SK-N-SH treated with all-trans-retinoic acid at 6 μM for 48 hours (cell line): ENCODE results near the gene EPB41L4A.

ENCODE experiments used
- ATAC-seq: fragments of 200-7000 bp; cut with Tn5 transposase; 3 replicates; pipeline ENCODE4 v1.9.1; 2020; ENCODE audit warnings: mild to moderate bottlenecking, moderate library complexity
- ARNTL ChIP-seq: fragments of 450-650 bp; formaldehyde crosslinking; IDR thresholded peaks from 2 replicates; pipeline ENCODE4 v1.5.0; 2020; ENCODE audit warnings: low read depth, mild to moderate bottlenecking, moderate library complexity, borderline replicate concordance
- BACH2 ChIP-seq: fragments of 250-450 bp; sonication (Bioruptor Pico); IDR thresholded peaks from 2 replicates; pipeline ENCODE4 v1.9.0; 2021; ENCODE audit warnings: mild to moderate bottlenecking, borderline replicate concordance
- CSDC2 ChIP-seq: fragments of 250-450 bp; sonication (Bioruptor Pico); IDR thresholded peaks from 2 replicates; pipeline ENCODE4 v1.5.0; 2020; ENCODE audit warnings: mild to moderate bottlenecking, moderate library complexity
- ESRRG ChIP-seq: fragments of 250-450 bp; sonication (Bioruptor Pico); IDR thresholded peaks from 2 replicates; pipeline ENCODE4 v1.6.1; 2021; ENCODE audit warnings: mild to moderate bottlenecking
- GLIS3 ChIP-seq: fragments of 250-450 bp; sonication (Bioruptor Pico); IDR thresholded peaks from 2 replicates; pipeline ENCODE4 v1.5.0; 2020; ENCODE audit warnings: mild to moderate bottlenecking, moderate library complexity
- ISL1 ChIP-seq: fragments of 250-450 bp; sonication (Bioruptor Pico); IDR thresholded peaks from 2 replicates; pipeline ENCODE4 v2.1.2; 2022; ENCODE audit warnings: mild to moderate bottlenecking, moderate library complexity
- OSR1 ChIP-seq: fragments of 250-450 bp; sonication (Bioruptor Pico); IDR thresholded peaks from 2 replicates; pipeline ENCODE4 v1.8.0; 2022; ENCODE audit warnings: moderate library complexity, mild to moderate bottlenecking, inconsistent platforms
- PPARA ChIP-seq: fragments of 250-450 bp; sonication (Bioruptor Pico); IDR thresholded peaks from 2 replicates; pipeline ENCODE4 v1.5.0; 2020; ENCODE audit warnings: mild to moderate bottlenecking, borderline replicate concordance
- RARB ChIP-seq: fragments of 250-450 bp; sonication (Bioruptor Pico); IDR thresholded peaks from 2 replicates; pipeline ENCODE4 v1.8.0; 2021; ENCODE audit warnings: mild to moderate bottlenecking, moderate library complexity
- SNAI2 ChIP-seq: fragments of 250-450 bp; sonication (Bioruptor Pico); IDR thresholded peaks from 2 replicates; pipeline ENCODE4 v1.5.0; 2020; ENCODE audit warnings: mild to moderate bottlenecking, moderate library complexity
- TCF4 ChIP-seq: fragments of 250-450 bp; sonication (Bioruptor Pico); IDR thresholded peaks from 2 replicates; pipeline ENCODE4 v1.8.0; 2021; ENCODE audit warnings: mild to moderate bottlenecking, moderate library complexity, borderline replicate concordance
- TOX ChIP-seq: fragments of 250-450 bp; sonication (Bioruptor Pico); IDR thresholded peaks from 2 replicates; pipeline ENCODE4 v1.8.0; 2021; ENCODE audit warnings: mild to moderate bottlenecking, moderate library complexity, borderline replicate concordance
- ZC3H10 ChIP-seq: fragments of 250-450 bp; sonication (Bioruptor Pico); IDR thresholded peaks from 2 replicates; pipeline ENCODE4 v1.5.1; 2021; ENCODE audit warnings: mild to moderate bottlenecking, moderate library complexity
- ZFP3 ChIP-seq: fragments of 250-450 bp; sonication (Bioruptor Pico); IDR thresholded peaks from 2 replicates; pipeline ENCODE4 v1.5.0; 2020; ENCODE audit warnings: mild to moderate bottlenecking, moderate library complexity
- ZFP30 ChIP-seq: fragments of 450-650 bp; formaldehyde crosslinking; IDR thresholded peaks from 2 replicates; pipeline ENCODE4 v1.5.0; 2022; ENCODE audit warnings: mild to moderate bottlenecking, moderate library complexity
- ZNF565 ChIP-seq: fragments of 450-650 bp; formaldehyde crosslinking; conservative IDR thresholded peaks from 2 replicates; pipeline ENCODE4 v1.5.0; 2020; ENCODE audit warnings: low read depth, mild to moderate bottlenecking, moderate library complexity
- ZNF70 ChIP-seq: fragments of 450-650 bp; formaldehyde crosslinking; IDR thresholded peaks from 2 replicates; pipeline ENCODE4 v1.5.0; 2020; ENCODE audit warnings: mild to moderate bottlenecking, moderate library complexity
- ZNF8 ChIP-seq: fragments of 450-650 bp; formaldehyde crosslinking; IDR thresholded peaks from 2 replicates; pipeline ENCODE4 v1.5.0; 2020; ENCODE audit warnings: mild to moderate bottlenecking, moderate library complexity
- TF ChIP-seq, protein P1 (sequence below): fragments of 250-450 bp; sonication (Bioruptor Pico); IDR thresholded peaks from 2 replicates; pipeline ENCODE4 v1.8.0; 2021; ENCODE audit warnings: low read depth, mild to moderate bottlenecking, moderate library complexity, borderline replicate concordance
- TF ChIP-seq, protein P2 (sequence below): fragments of 250-450 bp; sonication (Bioruptor Pico); IDR thresholded peaks from 2 replicates; pipeline ENCODE4 v1.8.0; 2020; ENCODE audit warnings: mild to moderate bottlenecking, moderate library complexity, borderline replicate concordance
- TF ChIP-seq, protein P3 (sequence below): fragments of 250-450 bp; sonication (Bioruptor Pico); IDR thresholded peaks from 2 replicates; pipeline ENCODE4 v1.5.1; 2021; ENCODE audit warnings: mild to moderate bottlenecking, moderate library complexity
- TF ChIP-seq, protein P4 (sequence below): fragments of 250-450 bp; sonication (Bioruptor Pico); IDR thresholded peaks from 2 replicates; pipeline ENCODE4 v1.5.1; 2020; ENCODE audit warnings: low read depth, mild to moderate bottlenecking, moderate library complexity
- TF ChIP-seq, protein P5 (sequence below): fragments of 250-450 bp; sonication (Bioruptor Pico); IDR thresholded peaks from 2 replicates; pipeline ENCODE4 v1.5.0; 2020; ENCODE audit warnings: mild to moderate bottlenecking, moderate library complexity

Gene EPB41L4A

DNA sequence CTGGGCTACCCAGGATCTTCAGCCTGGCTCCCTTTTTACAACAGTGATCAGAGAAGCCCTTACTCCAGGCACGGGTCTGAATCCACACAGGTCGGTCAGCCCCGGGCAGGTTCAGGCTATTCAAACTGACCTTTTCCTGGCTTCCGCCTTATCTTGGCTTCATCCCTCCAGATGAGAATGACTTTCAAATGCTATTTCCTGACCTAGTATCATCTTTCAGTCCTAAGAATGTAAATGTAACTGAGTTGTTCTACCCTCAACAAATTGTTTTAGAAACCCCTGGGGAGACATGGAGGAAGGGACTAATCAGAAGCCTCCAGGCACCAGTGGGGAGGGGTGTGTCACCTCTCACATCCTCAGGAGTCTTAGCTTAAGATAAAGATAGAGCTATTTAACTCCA, 213.2 kb downstream of the EPB41L4A start:
- TF ChIP-seq, protein P1, sequence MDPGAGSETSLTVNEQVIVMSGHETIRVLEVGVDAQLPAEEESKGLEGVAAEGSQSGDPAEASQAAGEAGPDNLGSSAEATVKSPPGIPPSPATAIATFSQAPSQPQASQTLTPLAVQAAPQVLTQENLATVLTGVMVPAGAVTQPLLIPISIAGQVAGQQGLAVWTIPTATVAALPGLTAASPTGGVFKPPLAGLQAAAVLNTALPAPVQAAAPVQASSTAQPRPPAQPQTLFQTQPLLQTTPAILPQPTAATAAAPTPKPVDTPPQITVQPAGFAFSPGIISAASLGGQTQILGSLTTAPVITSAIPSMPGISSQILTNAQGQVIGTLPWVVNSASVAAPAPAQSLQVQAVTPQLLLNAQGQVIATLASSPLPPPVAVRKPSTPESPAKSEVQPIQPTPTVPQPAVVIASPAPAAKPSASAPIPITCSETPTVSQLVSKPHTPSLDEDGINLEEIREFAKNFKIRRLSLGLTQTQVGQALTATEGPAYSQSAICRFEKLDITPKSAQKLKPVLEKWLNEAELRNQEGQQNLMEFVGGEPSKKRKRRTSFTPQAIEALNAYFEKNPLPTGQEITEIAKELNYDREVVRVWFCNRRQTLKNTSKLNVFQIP (CRISPR knock-in tag): no peak
- TF ChIP-seq ZFP3 (CRISPR knock-in tag) (no peak), ARNTL (no peak), RARB (CRISPR knock-in tag) (no peak), ZNF70 (no peak), ZFP30 (CRISPR knock-in tag) (no peak), ZC3H10 (CRISPR knock-in tag) (no peak), GLIS3 (CRISPR knock-in tag) (no peak), PPARA (no peak), ZNF8 (CRISPR knock-in tag) (no peak), ESRRG (CRISPR knock-in tag) (no peak), OSR1 (CRISPR knock-in tag) (no peak), ZNF565 (CRISPR knock-in tag) (no peak), TCF4 (CRISPR knock-in tag) (no peak), ISL1 (CRISPR knock-in tag) (no peak), BACH2 (CRISPR knock-in tag) (no peak), SNAI2 (CRISPR knock-in tag) (no peak), CSDC2 (no peak)
- TF ChIP-seq, protein P2, sequence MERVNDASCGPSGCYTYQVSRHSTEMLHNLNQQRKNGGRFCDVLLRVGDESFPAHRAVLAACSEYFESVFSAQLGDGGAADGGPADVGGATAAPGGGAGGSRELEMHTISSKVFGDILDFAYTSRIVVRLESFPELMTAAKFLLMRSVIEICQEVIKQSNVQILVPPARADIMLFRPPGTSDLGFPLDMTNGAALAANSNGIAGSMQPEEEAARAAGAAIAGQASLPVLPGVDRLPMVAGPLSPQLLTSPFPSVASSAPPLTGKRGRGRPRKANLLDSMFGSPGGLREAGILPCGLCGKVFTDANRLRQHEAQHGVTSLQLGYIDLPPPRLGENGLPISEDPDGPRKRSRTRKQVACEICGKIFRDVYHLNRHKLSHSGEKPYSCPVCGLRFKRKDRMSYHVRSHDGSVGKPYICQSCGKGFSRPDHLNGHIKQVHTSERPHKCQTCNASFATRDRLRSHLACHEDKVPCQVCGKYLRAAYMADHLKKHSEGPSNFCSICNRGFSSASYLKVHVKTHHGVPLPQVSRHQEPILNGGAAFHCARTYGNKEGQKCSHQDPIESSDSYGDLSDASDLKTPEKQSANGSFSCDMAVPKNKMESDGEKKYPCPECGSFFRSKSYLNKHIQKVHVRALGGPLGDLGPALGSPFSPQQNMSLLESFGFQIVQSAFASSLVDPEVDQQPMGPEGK: no peak
- TF ChIP-seq, protein P3, sequence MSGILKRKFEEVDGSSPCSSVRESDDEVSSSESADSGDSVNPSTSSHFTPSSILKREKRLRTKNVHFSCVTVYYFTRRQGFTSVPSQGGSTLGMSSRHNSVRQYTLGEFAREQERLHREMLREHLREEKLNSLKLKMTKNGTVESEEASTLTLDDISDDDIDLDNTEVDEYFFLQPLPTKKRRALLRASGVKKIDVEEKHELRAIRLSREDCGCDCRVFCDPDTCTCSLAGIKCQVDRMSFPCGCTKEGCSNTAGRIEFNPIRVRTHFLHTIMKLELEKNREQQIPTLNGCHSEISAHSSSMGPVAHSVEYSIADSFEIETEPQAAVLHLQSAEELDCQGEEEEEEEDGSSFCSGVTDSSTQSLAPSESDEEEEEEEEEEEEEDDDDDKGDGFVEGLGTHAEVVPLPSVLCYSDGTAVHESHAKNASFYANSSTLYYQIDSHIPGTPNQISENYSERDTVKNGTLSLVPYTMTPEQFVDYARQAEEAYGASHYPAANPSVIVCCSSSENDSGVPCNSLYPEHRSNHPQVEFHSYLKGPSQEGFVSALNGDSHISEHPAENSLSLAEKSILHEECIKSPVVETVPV (CRISPR knock-in tag): no peak
- ATAC-seq: no peak

DNA sequence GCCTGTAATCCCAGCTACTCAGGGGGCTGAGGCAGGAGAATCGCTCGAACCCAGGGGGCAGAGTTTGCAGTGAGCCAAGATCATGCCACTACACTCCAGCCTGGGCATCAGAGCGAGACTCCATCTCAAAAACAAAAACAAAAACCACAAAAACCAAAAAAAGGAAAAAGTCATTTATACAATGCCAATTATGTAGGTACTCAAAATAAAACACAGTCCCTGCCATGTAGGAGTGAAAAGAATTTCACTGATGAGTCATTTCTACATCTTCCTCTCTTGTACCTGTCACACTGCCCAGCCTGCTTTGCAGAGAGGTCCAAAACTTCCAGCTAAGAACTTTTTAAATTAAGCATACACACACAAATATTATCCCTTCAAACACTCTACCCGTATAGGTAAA, 215.8 kb downstream of the EPB41L4A start:
- no peak for ATAC-seq
- no peak for TF ChIP-seq ZFP3 (CRISPR knock-in tag)
- no peak for TF ChIP-seq ESRRG (CRISPR knock-in tag)
- no peak for TF ChIP-seq OSR1 (CRISPR knock-in tag)
- no peak for TF ChIP-seq ZFP30 (CRISPR knock-in tag)
- TF ChIP-seq ZNF8 (CRISPR knock-in tag): no peak
- no peak for TF ChIP-seq ARNTL
- TF ChIP-seq TCF4 (CRISPR knock-in tag): no peak
- TF ChIP-seq, protein P2: no peak
- TF ChIP-seq GLIS3 (CRISPR knock-in tag): no peak
- no peak for TF ChIP-seq TOX (CRISPR knock-in tag)
- TF ChIP-seq RARB (CRISPR knock-in tag): no peak
- no peak for TF ChIP-seq BACH2 (CRISPR knock-in tag)
- TF ChIP-seq, protein P4, sequence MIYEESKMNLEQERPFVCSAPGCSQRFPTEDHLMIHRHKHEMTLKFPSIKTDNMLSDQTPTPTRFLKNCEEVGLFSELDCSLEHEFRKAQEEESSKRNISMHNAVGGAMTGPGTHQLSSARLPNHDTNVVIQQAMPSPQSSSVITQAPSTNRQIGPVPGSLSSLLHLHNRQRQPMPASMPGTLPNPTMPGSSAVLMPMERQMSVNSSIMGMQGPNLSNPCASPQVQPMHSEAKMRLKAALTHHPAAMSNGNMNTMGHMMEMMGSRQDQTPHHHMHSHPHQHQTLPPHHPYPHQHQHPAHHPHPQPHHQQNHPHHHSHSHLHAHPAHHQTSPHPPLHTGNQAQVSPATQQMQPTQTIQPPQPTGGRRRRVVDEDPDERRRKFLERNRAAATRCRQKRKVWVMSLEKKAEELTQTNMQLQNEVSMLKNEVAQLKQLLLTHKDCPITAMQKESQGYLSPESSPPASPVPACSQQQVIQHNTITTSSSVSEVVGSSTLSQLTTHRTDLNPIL (CRISPR knock-in tag): no peak
- TF ChIP-seq, protein P5, sequence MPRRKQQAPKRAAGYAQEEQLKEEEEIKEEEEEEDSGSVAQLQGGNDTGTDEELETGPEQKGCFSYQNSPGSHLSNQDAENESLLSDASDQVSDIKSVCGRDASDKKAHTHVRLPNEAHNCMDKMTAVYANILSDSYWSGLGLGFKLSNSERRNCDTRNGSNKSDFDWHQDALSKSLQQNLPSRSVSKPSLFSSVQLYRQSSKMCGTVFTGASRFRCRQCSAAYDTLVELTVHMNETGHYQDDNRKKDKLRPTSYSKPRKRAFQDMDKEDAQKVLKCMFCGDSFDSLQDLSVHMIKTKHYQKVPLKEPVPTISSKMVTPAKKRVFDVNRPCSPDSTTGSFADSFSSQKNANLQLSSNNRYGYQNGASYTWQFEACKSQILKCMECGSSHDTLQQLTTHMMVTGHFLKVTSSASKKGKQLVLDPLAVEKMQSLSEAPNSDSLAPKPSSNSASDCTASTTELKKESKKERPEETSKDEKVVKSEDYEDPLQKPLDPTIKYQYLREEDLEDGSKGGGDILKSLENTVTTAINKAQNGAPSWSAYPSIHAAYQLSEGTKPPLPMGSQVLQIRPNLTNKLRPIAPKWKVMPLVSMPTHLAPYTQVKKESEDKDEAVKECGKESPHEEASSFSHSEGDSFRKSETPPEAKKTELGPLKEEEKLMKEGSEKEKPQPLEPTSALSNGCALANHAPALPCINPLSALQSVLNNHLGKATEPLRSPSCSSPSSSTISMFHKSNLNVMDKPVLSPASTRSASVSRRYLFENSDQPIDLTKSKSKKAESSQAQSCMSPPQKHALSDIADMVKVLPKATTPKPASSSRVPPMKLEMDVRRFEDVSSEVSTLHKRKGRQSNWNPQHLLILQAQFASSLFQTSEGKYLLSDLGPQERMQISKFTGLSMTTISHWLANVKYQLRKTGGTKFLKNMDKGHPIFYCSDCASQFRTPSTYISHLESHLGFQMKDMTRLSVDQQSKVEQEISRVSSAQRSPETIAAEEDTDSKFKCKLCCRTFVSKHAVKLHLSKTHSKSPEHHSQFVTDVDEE (CRISPR knock-in tag): no peak
- TF ChIP-seq ISL1 (CRISPR knock-in tag): no peak
- no peak for TF ChIP-seq ZNF565 (CRISPR knock-in tag)
- TF ChIP-seq ZC3H10 (CRISPR knock-in tag): no peak
- TF ChIP-seq, protein P1 (CRISPR knock-in tag): no peak
- no peak for TF ChIP-seq PPARA
